Fibroblast of pulmonary artery (primary cell): ENCODE results near the gene GPR142.

ENCODE experiments used
- DNase-seq: peaks from one replicate; pipeline ENCODE4 v3.0.0-alpha.2; 2010; ENCODE audit warnings: low read depth
- H3K4me3 ChIP-seq: replicated peaks from 2 replicates; pipeline ENCODE4 v1.5.1; 2011; ENCODE audit warnings: low read depth, mild to moderate bottlenecking, control low read depth, low read length, moderate library complexity
- CTCF ChIP-seq: IDR thresholded peaks from 2 replicates; pipeline ENCODE4 v1.5.1; 2011; ENCODE audit warnings: mild to moderate bottlenecking, control low read depth, low read length, inconsistent platforms; ENCODE audit errors: missing control alignments

Gene GPR142

GRCh38 chr17:74351552-74352210 is 15.6 kb upstream of the GPR142 start:
- no peak for DNase-seq
- no peak for TF ChIP-seq CTCF
- H3K4me3 ChIP-seq = no peak overlapping the region

- DNase-seq = no peak
- no peak for TF ChIP-seq CTCF
Measured at GRCh38 chr17:74353446-74354060, 13.8 kb upstream of the GPR142 start.

GRCh38 chr17:74354123-74354522 is 13.2 kb upstream of the GPR142 start:
- DNase-seq = no peak
- TF ChIP-seq CTCF = peak; percentile 19

More at GRCh38 chr17:74353446-74354060, 13.8 kb upstream of the GPR142 start:
- no peak overlapping the region for H3K4me3 ChIP-seq

GRCh38 chr17:74354561-74354960 is 12.7 kb upstream of the GPR142 start:
- no peak overlapping the region for H3K4me3 ChIP-seq
- no peak for TF ChIP-seq CTCF
- no peak for DNase-seq

More at GRCh38 chr17:74354123-74354522, 13.2 kb upstream of the GPR142 start:
- no peak overlapping the region for H3K4me3 ChIP-seq

- no peak for TF ChIP-seq CTCF
- no peak for DNase-seq
Measured at GRCh38 chr17:74355065-74355464, 12.2 kb upstream of the GPR142 start.

GRCh38 chr17:74356646-74357465 is 10.4 kb upstream of the GPR142 start:
- DNase-seq = no peak
- TF ChIP-seq CTCF = no peak
- no peak overlapping the region for H3K4me3 ChIP-seq

More at GRCh38 chr17:74355065-74355464, 12.2 kb upstream of the GPR142 start:
- no peak overlapping the region for H3K4me3 ChIP-seq
